ENCODE data around the gene MAP2K7.

Gene MAP2K7

DNA sequence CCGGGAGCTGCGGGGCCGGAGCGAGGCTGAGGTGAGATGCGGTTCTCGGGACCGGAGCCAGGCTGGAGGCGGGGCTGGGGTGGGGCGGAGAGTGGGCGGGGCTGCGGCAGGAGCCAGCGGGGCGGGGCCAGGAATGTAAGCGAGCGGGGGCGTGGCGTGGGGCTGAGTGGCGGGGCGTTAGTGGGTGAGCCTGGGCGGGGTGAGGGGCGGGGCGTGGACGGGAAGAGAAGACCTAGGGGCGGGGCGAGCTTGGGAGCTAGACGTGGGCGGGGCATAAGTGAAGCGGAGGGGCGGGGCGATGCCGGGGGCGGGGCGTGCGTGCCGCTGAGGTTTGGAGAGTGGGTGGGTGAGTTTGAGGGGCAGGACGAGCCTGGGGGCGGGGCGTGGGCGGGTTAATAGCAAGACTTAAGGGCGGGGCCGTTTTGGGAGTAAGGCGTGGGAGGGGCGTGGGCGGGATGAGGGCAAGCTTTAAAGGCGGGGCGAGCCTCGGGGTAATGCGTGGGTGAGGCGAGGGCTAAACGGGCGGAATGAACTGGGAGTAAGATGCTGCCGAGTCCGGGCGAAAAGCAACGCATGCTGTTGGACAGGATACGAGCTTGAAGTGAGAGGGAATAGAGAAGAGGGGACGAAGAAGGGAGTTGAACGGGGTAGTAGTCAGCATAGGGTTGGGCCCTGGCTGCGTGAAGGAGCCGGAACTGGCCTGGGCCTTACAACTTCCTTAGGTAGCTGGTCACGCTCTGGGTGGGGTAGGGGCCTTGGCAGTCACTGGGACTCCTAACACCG lies 17.0 kb downstream of the MAP2K7 start:
- peaks cover 0 to 53% (median 52%) of the 10 kb centered on the region in 4 experiments for H3K4me1 ChIP-seq (ENCODE audit: control extremely low read depth in 1 of 4, control insufficient read depth in 4 of 4, insufficient read depth in 4 of 4, low read length in 3 of 4)
- peaks cover 0 to 13% (median 10%) of the 10 kb centered on the region in 4 experiments for H3K36me3 ChIP-seq (ENCODE audit: control insufficient read depth in 4 of 4, insufficient read depth in 4 of 4, low read length in 3 of 4)
- H3K9me3 ChIP-seq (ENCODE audit: control extremely low read depth in 1 of 5, control insufficient read depth in 4 of 5, insufficient read depth in 2 of 5, low read depth in 1 of 5, low read length in 4 of 5): no peaks in the 10 kb centered on the region
- peak; percentile 95 to 97 (median 97) for DNase-seq
- ChIA-PET CTCF (interaction anchor here (0.6 to 4.0 kb wide), 12 partner anchors 9 to 352 kb away, joined by 3 to 16 read pairs (median 3); partner anchors contain the start of gene TIMM44), POLR2A (interaction anchor here (0.5 to 2.3 kb wide), 4 partner anchors 8 to 51 kb away, joined by 3 to 10 read pairs (median 3); partner anchors contain the start of gene TIMM44)
- peak overlapping the region in 1 of 2 experiments; percentile 71 for H3K27ac ChIP-seq (ENCODE audit: insufficient read depth in 1 of 2, low read depth in 1 of 2, low read length in 2 of 2, poor library complexity in 1 of 2, severe bottlenecking in 2 of 2)
- peak overlapping the region; percentile 59 to 86 (median 79) for H3K4me3 ChIP-seq (ENCODE audit: control insufficient read depth in 1 of 7, extremely low read depth in 1 of 7, insufficient read depth in 4 of 7, low read depth in 2 of 7, low read length in 6 of 7)
- peaks cover 0 to 40% (median 14%) of the 10 kb centered on the region in 5 experiments for H3K27me3 ChIP-seq (replicated peaks in 2 of 5; ENCODE audit: control insufficient read depth in 4 of 5, insufficient read depth in 5 of 5, low read length in 4 of 5)
- 0% methylated on average over 27 of the region's 62 CpGs for WGBS (ENCODE audit: insufficient coverage)

DNA sequence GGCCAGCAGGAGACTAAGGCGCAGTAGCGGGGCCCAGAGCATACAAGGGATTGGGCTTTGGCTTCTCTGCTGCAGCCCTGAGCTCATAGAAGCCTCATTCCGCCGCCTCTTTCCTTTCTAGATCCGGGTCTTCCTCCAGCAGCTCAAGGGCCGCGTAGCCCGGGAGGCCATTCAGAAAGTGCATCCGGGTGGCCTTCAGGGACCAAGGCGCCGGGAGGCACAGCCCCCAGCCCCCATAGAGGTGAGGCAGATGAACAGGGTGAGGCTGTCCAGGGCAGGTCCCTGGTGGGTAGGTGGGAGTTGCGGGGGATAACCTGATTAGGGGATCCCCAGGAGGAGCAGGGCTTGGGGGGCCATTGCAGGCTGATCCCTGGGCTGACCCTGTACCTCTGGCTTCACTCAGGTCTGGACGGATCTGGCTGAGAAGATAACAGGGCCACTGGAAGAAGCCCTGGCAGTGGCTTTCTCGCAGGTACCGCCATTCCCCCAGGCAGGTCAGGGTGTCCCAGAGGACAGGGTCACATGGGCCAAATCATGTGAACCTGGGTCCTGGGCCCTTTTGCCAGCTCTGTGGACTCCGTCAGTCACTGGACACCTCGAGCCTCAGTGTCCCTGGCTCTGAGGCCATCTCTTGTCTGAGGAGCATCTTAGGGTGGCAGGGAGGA lies 17.8 kb downstream of the MAP2K7 start:
- 58% methylated on average over 12 of the region's 17 CpGs for WGBS (ENCODE audit: insufficient coverage)
- CTCF ChIA-PET: interaction anchor here (0.9 to 4.0 kb wide), 9 partner anchors 8 to 353 kb away, joined by 3 to 16 read pairs (median 3); partner anchors contain the start of gene TIMM44
- Histone ChIP-seq H3K27ac (ENCODE audit: insufficient read depth in 1 of 2, low read depth in 1 of 2, low read length in 2 of 2, poor library complexity in 1 of 2, severe bottlenecking in 2 of 2) (peak overlapping the region in 1 of 2 experiments; percentile 71), H3K4me1 (ENCODE audit: control extremely low read depth in 1 of 4, control insufficient read depth in 4 of 4, insufficient read depth in 4 of 4, low read length in 3 of 4) (peaks cover 0 to 50% (median 48%) of the 10 kb centered on the region in 4 experiments), H3K27me3 (replicated peaks in 2 of 5; ENCODE audit: control insufficient read depth in 4 of 5, insufficient read depth in 5 of 5, low read length in 4 of 5) (peaks cover 0 to 33% (median 11%) of the 10 kb centered on the region in 5 experiments), H3K4me3 (ENCODE audit: control insufficient read depth in 1 of 7, extremely low read depth in 1 of 7, insufficient read depth in 4 of 7, low read depth in 2 of 7, low read length in 6 of 7) (peak overlapping the region; percentile 5 to 86 (median 66)), H3K9me3 (ENCODE audit: control extremely low read depth in 1 of 5, control insufficient read depth in 4 of 5, insufficient read depth in 2 of 5, low read depth in 1 of 5, low read length in 4 of 5) (no peaks in the 10 kb centered on the region), H3K36me3 (ENCODE audit: control insufficient read depth in 4 of 4, insufficient read depth in 4 of 4, low read length in 3 of 4) (peaks cover 0 to 13% (median 10%) of the 10 kb centered on the region in 4 experiments)
- DNase-seq: no peak
- POLR2A ChIA-PET: interaction anchor here (2.3 kb wide), 1 partner anchor 22 kb away, joined by 10 read pairs; the partner anchor contains the start of gene TIMM44

DNA sequence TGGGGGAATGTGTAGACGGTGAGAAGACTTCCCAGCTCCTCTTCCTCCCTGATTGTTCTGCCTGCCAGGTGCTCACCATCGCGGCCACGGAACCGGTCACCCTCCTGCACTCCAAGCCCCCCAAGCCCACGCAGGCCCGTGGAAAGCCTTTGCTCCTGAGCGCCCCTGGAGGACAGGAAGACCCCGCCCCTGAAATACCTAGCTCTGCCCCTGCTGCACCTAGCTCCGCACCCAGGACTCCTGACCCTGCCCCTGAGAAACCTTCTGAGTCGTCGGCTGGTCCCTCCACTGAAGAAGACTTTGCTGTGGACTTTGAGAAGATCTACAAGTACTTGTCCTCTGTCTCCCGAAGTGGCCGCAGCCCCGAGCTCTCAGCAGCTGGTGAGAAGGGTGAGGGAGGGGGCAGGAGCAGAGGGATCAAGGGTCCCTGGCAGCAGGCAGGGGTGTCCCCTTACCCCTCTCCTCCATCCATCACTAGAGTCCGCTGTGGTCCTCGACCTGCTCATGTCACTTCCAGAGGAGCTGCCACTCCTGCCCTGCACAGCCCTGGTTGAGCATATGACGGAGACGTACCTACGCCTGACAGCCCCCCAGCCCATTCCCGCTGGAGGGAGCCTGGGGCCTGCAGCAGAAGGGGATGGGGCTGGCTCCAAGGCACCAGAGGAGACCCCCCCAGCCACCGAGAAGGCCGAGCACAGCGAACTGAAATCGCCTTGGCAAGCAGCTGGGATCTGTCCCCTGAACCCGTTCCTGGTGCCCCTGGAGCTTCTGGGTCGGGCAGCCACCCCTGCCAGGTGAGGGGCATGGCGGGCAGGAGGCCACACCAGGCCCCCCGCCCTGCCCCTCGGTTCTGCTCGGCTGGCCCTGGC lies 18.5 kb downstream of the MAP2K7 start:
- no peak overlapping the region for H3K27ac ChIP-seq (ENCODE audit: insufficient read depth in 1 of 2, low read depth in 1 of 2, low read length in 2 of 2, poor library complexity in 1 of 2, severe bottlenecking in 2 of 2)

DNA sequence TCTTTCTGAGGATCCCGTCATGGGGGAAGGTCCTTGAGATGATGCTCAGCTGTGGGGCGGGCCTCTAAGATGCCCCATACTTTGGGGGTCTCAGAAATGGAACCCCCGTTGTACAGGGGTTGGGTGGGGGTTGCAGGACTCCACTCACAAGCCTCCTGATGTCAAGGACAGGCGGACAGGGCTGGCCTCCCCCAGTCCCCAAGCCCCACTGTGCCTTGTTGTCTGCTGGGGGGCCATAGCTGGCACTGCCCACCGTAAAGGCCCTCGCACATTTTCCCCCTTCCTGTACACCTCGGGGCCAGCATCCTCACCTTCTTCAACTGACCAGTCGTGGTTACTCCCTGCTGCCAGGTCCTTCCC lies 19.1 kb downstream of the MAP2K7 start:
- H3K27ac ChIP-seq (ENCODE audit: insufficient read depth in 1 of 2, low read depth in 1 of 2, low read length in 2 of 2, poor library complexity in 1 of 2, severe bottlenecking in 2 of 2): no peak overlapping the region
- POLR2A ChIA-PET: no interaction called here
- no peaks in the 10 kb centered on the region for H3K9me3 ChIP-seq (ENCODE audit: control extremely low read depth in 1 of 5, control insufficient read depth in 4 of 5, insufficient read depth in 2 of 5, low read depth in 1 of 5, low read length in 4 of 5)
- H3K36me3 ChIP-seq (ENCODE audit: control insufficient read depth in 4 of 4, insufficient read depth in 4 of 4, low read length in 3 of 4): peaks cover 0 to 16% (median 14%) of the 10 kb centered on the region in 4 experiments
- 84% methylated on average over 4 of the region's 8 CpGs for WGBS (ENCODE audit: insufficient coverage)
- CTCF ChIA-PET: interaction anchor here (0.9 to 3.0 kb wide), 3 partner anchors 18 to 53 kb away, joined by 3 to 14 read pairs (median 5); partner anchors contain the start of gene TIMM44
- peaks cover 0 to 19% (median 7%) of the 10 kb centered on the region in 5 experiments for H3K27me3 ChIP-seq (replicated peaks in 2 of 5; ENCODE audit: control insufficient read depth in 4 of 5, insufficient read depth in 5 of 5, low read length in 4 of 5)
- DNase-seq: no peak
- H3K4me3 ChIP-seq (ENCODE audit: control insufficient read depth in 1 of 7, extremely low read depth in 1 of 7, insufficient read depth in 4 of 7, low read depth in 2 of 7, low read length in 6 of 7): no peak overlapping the region
- H3K4me1 ChIP-seq (ENCODE audit: control extremely low read depth in 1 of 4, control insufficient read depth in 4 of 4, insufficient read depth in 4 of 4, low read length in 3 of 4): peaks cover 0 to 38% (median 36%) of the 10 kb centered on the region in 4 experiments

More for the DNA sequence above, 18.5 kb downstream of the MAP2K7 start:
- H3K4me1 ChIP-seq (ENCODE audit: control extremely low read depth in 1 of 4, control insufficient read depth in 4 of 4, insufficient read depth in 4 of 4, low read length in 3 of 4): peaks cover 0 to 44% (median 42%) of the 10 kb centered on the region in 4 experiments
- CTCF ChIA-PET: interaction anchor here (0.9 to 3.0 kb wide), 7 partner anchors 8 to 354 kb away, joined by 3 to 14 read pairs (median 3); partner anchors contain the start of gene TIMM44
- POLR2A ChIA-PET: no interaction called here
- DNase-seq: no peak
- peaks cover 0 to 15% (median 14%) of the 10 kb centered on the region in 4 experiments for H3K36me3 ChIP-seq (ENCODE audit: control insufficient read depth in 4 of 4, insufficient read depth in 4 of 4, low read length in 3 of 4)
- peak overlapping the region in 2 of 7 experiments; percentile 79 to 86 for H3K4me3 ChIP-seq (ENCODE audit: control insufficient read depth in 1 of 7, extremely low read depth in 1 of 7, insufficient read depth in 4 of 7, low read depth in 2 of 7, low read length in 6 of 7)
- H3K9me3 ChIP-seq (ENCODE audit: control extremely low read depth in 1 of 5, control insufficient read depth in 4 of 5, insufficient read depth in 2 of 5, low read depth in 1 of 5, low read length in 4 of 5): no peaks in the 10 kb centered on the region
- H3K27me3 ChIP-seq (replicated peaks in 2 of 5; ENCODE audit: control insufficient read depth in 4 of 5, insufficient read depth in 5 of 5, low read length in 4 of 5): peaks cover 0 to 25% (median 8%) of the 10 kb centered on the region in 5 experiments
- 96% methylated on average over 23 of the region's 31 CpGs for WGBS (ENCODE audit: insufficient coverage)

DNA sequence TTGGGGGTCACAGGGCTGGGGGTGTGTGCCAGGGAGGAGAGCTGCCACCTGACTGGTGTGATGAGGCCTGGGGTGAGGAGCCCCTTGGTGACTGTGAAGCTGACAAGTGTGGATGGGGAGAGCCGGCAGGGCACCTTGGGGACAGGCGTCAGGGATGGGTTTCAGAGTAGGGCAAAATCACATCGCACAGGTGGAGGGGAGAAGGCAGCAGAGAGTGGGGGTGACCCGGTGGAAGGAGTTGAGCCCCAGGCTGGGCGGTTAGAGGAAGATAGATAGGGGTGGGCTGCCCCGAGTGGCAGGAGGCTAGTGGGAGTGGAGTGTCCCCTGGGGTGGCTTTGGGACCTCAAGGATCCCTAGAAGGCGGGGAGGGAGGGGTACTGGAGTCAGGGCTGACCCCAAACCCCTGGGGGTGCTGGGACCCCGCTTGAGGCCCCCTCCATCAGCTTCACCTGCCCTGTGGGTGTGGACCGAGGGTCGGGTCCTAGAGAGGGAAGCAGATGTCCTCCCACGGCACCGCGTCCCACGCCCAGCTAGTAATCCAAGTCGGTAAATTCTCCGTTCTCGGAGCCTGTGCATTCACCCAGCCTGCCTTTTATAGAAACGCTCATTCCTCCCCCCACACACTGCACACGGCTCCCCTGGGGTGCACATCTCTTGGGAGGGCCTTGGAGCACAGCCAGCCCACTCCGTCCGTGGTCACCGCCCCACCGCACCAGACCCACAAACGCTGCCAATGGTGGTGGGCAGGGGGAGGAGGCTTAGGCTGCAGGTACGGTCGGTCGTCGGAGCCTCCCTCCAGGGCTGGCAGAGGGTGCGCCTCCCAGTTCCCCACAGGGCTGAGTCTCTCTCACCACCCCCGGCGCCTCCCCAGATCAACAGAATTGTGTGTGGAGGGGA lies 19.9 kb downstream of the MAP2K7 start:
- ChIA-PET CTCF (interaction anchor here (1.2 to 3.0 kb wide), 4 partner anchors 8 to 69 kb away, joined by 5 to 14 read pairs (median 8); partner anchors contain the start of genes TGFBR3L and TIMM44), POLR2A (no interaction called here)
- peaks cover 0 to 35% (median 33%) of the 10 kb centered on the region in 4 experiments for H3K4me1 ChIP-seq (ENCODE audit: control extremely low read depth in 1 of 4, control insufficient read depth in 4 of 4, insufficient read depth in 4 of 4, low read length in 3 of 4)

More for the DNA sequence above, 19.9 kb downstream of the MAP2K7 start:
- 95% methylated on average over 23 of the region's 31 CpGs for WGBS (ENCODE audit: insufficient coverage)
- peaks cover 0 to 21% (median 14%) of the 10 kb centered on the region in 4 experiments for H3K36me3 ChIP-seq (ENCODE audit: control insufficient read depth in 4 of 4, insufficient read depth in 4 of 4, low read length in 3 of 4)
- no peak overlapping the region for H3K4me3 ChIP-seq (ENCODE audit: control insufficient read depth in 1 of 7, extremely low read depth in 1 of 7, insufficient read depth in 4 of 7, low read depth in 2 of 7, low read length in 6 of 7)
- no peak overlapping the region for H3K27ac ChIP-seq (ENCODE audit: insufficient read depth in 1 of 2, low read depth in 1 of 2, low read length in 2 of 2, poor library complexity in 1 of 2, severe bottlenecking in 2 of 2)
- H3K9me3 ChIP-seq (ENCODE audit: control extremely low read depth in 1 of 5, control insufficient read depth in 4 of 5, insufficient read depth in 2 of 5, low read depth in 1 of 5, low read length in 4 of 5): no peaks in the 10 kb centered on the region
- DNase-seq: no peak
- peaks cover 0 to 13% (median 3%) of the 10 kb centered on the region in 5 experiments for H3K27me3 ChIP-seq (replicated peaks in 2 of 5; ENCODE audit: control insufficient read depth in 4 of 5, insufficient read depth in 5 of 5, low read length in 4 of 5)
